PC-9 (cell line): ENCODE data around the gene NRG3. TPM values are rescaled to one million over a fixed set of nuclear protein-coding genes. Genes with fewer than 3 reads are reported as not detected.

Experiments
- BruUV-seq: library from RNA; stranded (reverse); fragments of 400-500 nt; replicated peaks from 2 replicates; lab custom pipeline; 2021; lab: Mats Ljungman, UMichigan
- CTCF ChIA-PET: fragments of 300-600 bp; sonication (Branson Sonifier 250); formaldehyde crosslinking; loops from one replicate; lab custom pipeline; 2022; ENCODE audit warnings: antibody characterized with exemption; lab: Charles Lee
- POLR2A ChIA-PET: fragments of 300-600 bp; sonication (Branson Sonifier 250); formaldehyde crosslinking; loops from one replicate; lab custom pipeline; 2022; ENCODE audit warnings: antibody characterized with exemption; ENCODE audit not compliant: unreplicated experiment; lab: Charles Lee
- DNase-seq, 2 experiments: peaks; one replicate each; pipeline versions ENCODE4 v3.0.0 to v3.0.0-alpha.2; 2015 to 2022; ENCODE audit warnings: mixed read lengths in 1 of 2
- H2AFZ ChIP-seq: fragments of 200-600 bp; sonication (generic); 2 replicates; pipeline ENCODE4 v1.8.1; 2017; ENCODE audit warnings: antibody characterized with exemption
- H3F3A ChIP-seq: fragments of 200-600 bp; sonication (generic); 2 replicates; pipeline ENCODE4 v1.8.1; 2017; ENCODE audit warnings: antibody characterized with exemption, mild to moderate bottlenecking, low read depth; ENCODE audit not compliant: insufficient read depth
- H3K27ac ChIP-seq: fragments of 200-600 bp; sonication (generic); 2 replicates; pipeline ENCODE4 v1.6.1; 2016; ENCODE audit warnings: mixed run types
- H3K27me3 ChIP-seq: fragments of 200-600 bp; sonication (generic); 2 replicates; pipeline ENCODE4 v1.6.1; 2016; ENCODE audit warnings: low read depth, mixed run types; ENCODE audit not compliant: insufficient read depth
- H3K36me3 ChIP-seq: fragments of 200-600 bp; sonication (generic); 2 replicates; pipeline ENCODE4 v1.6.1; 2016; ENCODE audit warnings: low read depth, mixed run types
- H3K4me1 ChIP-seq: fragments of 200-600 bp; sonication (generic); replicated peaks from 2 replicates; pipeline ENCODE4 v1.6.1; 2016; ENCODE audit warnings: mixed run types; ENCODE audit not compliant: insufficient read depth
- H3K4me2 ChIP-seq: fragments of 200-600 bp; sonication (generic); 2 replicates; pipeline ENCODE4 v1.6.1; 2017; ENCODE audit warnings: mixed run types
- H3K4me3 ChIP-seq: fragments of 200-600 bp; sonication (generic); 2 replicates; pipeline ENCODE4 v1.6.1; 2016; ENCODE audit warnings: mixed run types
- H3K79me2 ChIP-seq: fragments of 200-600 bp; sonication (generic); 2 replicates; pipeline ENCODE4 v1.6.1; 2017; ENCODE audit warnings: low read depth, mixed run types
- H3K9me2 ChIP-seq: fragments of 200-600 bp; sonication (generic); 2 replicates; pipeline ENCODE4 v1.8.1; 2017; ENCODE audit warnings: mild to moderate bottlenecking; ENCODE audit not compliant: insufficient read depth
- H3K9me3 ChIP-seq: fragments of 200-600 bp; sonication (generic); 2 replicates; pipeline ENCODE4 v1.8.1; 2016; ENCODE audit warnings: low read depth; ENCODE audit not compliant: insufficient read depth
- H4K20me1 ChIP-seq: fragments of 200-600 bp; sonication (generic); 2 replicates; pipeline ENCODE4 v1.8.1; 2017; ENCODE audit not compliant: insufficient read depth
- CTCF ChIP-seq: fragments of 200-600 bp; sonication (generic); conservative IDR thresholded peaks from 2 replicates; pipeline ENCODE4 v1.6.1; 2017; ENCODE audit warnings: mixed run types, antibody characterized with exemption, mild to moderate bottlenecking, moderate library complexity
- EZH2 ChIP-seq: fragments of 200-600 bp; sonication (generic); IDR thresholded peaks from 2 replicates; pipeline ENCODE4 v1.8.0; 2017; ENCODE audit warnings: antibody characterized with exemption, low read depth
- intact Hi-C: fragments of 100-400 bp; cut with micrococcal nuclease; formaldehyde crosslinking; loops from one replicate; pipeline ENCODE4 v1.10.0; 2022; ENCODE audit not compliant: unreplicated experiment
- total RNA-seq: library from RNA; stranded (reverse); gene quantifications from 2 replicates; pipeline ENCODE4 v1.2.3, GENCODE V29; 2021

NRG3 gene
- total RNA-seq, 1 experiment from 2014 or later: not detected

GRCh38 chr10:82736305-82736704 lies 861.3 kb downstream of the NRG3 start:
- DNase-seq: no peak
- no TSS peak for BruUV-seq
- TF ChIP-seq EZH2 (no peak), CTCF (no peak)
- no peaks in the 10 kb centered on the region for H3K9me3 ChIP-seq
- H3K79me2 ChIP-seq: no peaks in the 10 kb centered on the region
- no peak overlapping the region for H2AFZ ChIP-seq
- no peak overlapping the region for H3K27ac ChIP-seq
- intact Hi-C loops: no loop called here
- no peaks in the 10 kb centered on the region for H3K27me3 ChIP-seq
- CTCF ChIA-PET: no interaction called here
- POLR2A ChIA-PET: no interaction called here
- no peaks in the 10 kb centered on the region for H3K9me2 ChIP-seq
- no peaks in the 10 kb centered on the region for H4K20me1 ChIP-seq
- H3K4me2 ChIP-seq: no peak overlapping the region
- H3K4me3 ChIP-seq: no peak overlapping the region
- no peaks in the 10 kb centered on the region for H3K36me3 ChIP-seq
- no peaks in the 10 kb centered on the region for H3K4me1 ChIP-seq
- H3F3A ChIP-seq: no peaks in the 10 kb centered on the region

- H3K9me2 ChIP-seq: no peaks in the 10 kb centered on the region
- H4K20me1 ChIP-seq: no peaks in the 10 kb centered on the region
- TF ChIP-seq EZH2 (no peak), CTCF (no peak)
- no peaks in the 10 kb centered on the region for H3K27me3 ChIP-seq
- H3K9me3 ChIP-seq: no peaks in the 10 kb centered on the region
- BruUV-seq: no TSS peak
- no peaks in the 10 kb centered on the region for H3K4me1 ChIP-seq
- H2AFZ ChIP-seq: no peak overlapping the region
- ChIA-PET POLR2A (no interaction called here), CTCF (interaction anchor here (0.6 kb wide), 1 partner anchor 27 kb away, joined by 3 read pairs; no protein-coding TSS in a partner anchor)
- H3K4me2 ChIP-seq: no peak overlapping the region
- no peak overlapping the region for H3K4me3 ChIP-seq
- intact Hi-C loops: no loop called here
- H3K79me2 ChIP-seq: no peaks in the 10 kb centered on the region
- no peaks in the 10 kb centered on the region for H3F3A ChIP-seq
- no peak overlapping the region for H3K27ac ChIP-seq
- no peak for DNase-seq
- H3K36me3 ChIP-seq: no peaks in the 10 kb centered on the region
Observed at GRCh38 chr10:82737549-82737948, 862.6 kb downstream of the NRG3 start.

- intact Hi-C loops: no loop called here
- no TSS peak for BruUV-seq
Observed at GRCh38 chr10:82738592-82738991, 863.6 kb downstream of the NRG3 start.

More at GRCh38 chr10:82738592-82738991, 863.6 kb downstream of the NRG3 start:
- Histone ChIP-seq H3K27ac (no peak overlapping the region), H3K4me3 (no peak overlapping the region), H3F3A (no peaks in the 10 kb centered on the region), H3K9me3 (no peaks in the 10 kb centered on the region), H3K36me3 (no peaks in the 10 kb centered on the region), H3K79me2 (no peaks in the 10 kb centered on the region), H3K9me2 (no peaks in the 10 kb centered on the region), H3K4me2 (no peak overlapping the region), H3K27me3 (no peaks in the 10 kb centered on the region), H3K4me1 (no peaks in the 10 kb centered on the region), H2AFZ (no peak overlapping the region), H4K20me1 (no peaks in the 10 kb centered on the region)
- TF ChIP-seq CTCF (no peak), EZH2 (no peak)
- ChIA-PET POLR2A (interaction anchor here (0.6 kb wide), 1 partner anchor 660 kb away, joined by 16 read pairs; no protein-coding TSS in a partner anchor), CTCF (no interaction called here)
- DNase-seq: no peak
